Right lobe of liver (tissue), 6 donors: ENCODE measurements around the gene DNM3. TPM values are rescaled to one million over a fixed set of nuclear protein-coding genes. Genes with fewer than 3 reads are reported as not detected.

Experiments
- ATAC-seq, 4 donors: fragments of 200-7000 bp; cut with Tn5 transposase; one replicate each; pipeline ENCODE4 v1.9.1; 2020; ENCODE audit warnings: mild to moderate bottlenecking in 4 of 4, moderate library complexity in 4 of 4
- DNase-seq, 3 donors: peaks; one replicate each; pipeline ENCODE4 v3.0.0-alpha.2; 2020
- H3K27ac ChIP-seq, 3 donors: fragments of 200-600 bp; one replicate each; pipeline ENCODE4 v1.8.0; 2022
- H3K27me3 ChIP-seq, 2 donors: fragments of 200-600 bp; one replicate each; pipeline ENCODE4 v1.8.0; 2022
- H3K36me3 ChIP-seq, 4 donors: fragments of 200-600 bp; sonication (generic) in 1 of 4; one replicate each; pipeline versions ENCODE4 v1.5.1 to v1.8.0; 2017 to 2022; ENCODE audit warnings: control low read depth in 1 of 4
- H3K4me1 ChIP-seq, 4 donors: fragments of 200-600 bp; sonication (generic) in 1 of 4; one replicate each; pipeline versions ENCODE4 v1.5.1 to v1.8.0; 2017 to 2022; ENCODE audit warnings: control low read depth in 1 of 4
- H3K4me3 ChIP-seq, 3 donors: fragments of 200-600 bp; one replicate each; pipeline ENCODE4 v1.8.0; 2022
- H3K9me3 ChIP-seq, 4 donors: fragments of 200-600 bp; sonication (generic) in 1 of 4; one replicate each; pipeline versions ENCODE4 v1.5.1 to v1.8.0; 2017 to 2022; ENCODE audit warnings: control low read depth in 1 of 4
- POLR2A ChIP-seq: fragments of 450-650 bp; IDR thresholded peaks from one replicate; pipeline ENCODE4 v1.6.1; 2017; ENCODE audit warnings: antibody characterized with exemption, mild to moderate bottlenecking
- WGBS: methylation state at CpG from one replicate; pipeline ENCODE4 v1.1.6; 2018; ENCODE audit warnings: low coverage, low lambda C conversion rate; ENCODE audit not compliant: insufficient coverage; ENCODE audit errors: missing lambda C conversion rate; 5-methylcytosine and 5-hydroxymethylcytosine counted together
- intact Hi-C, 2 donors: fragments of 100-400 bp; cut with DNase I; formaldehyde crosslinking; loops; one replicate each; pipeline versions ENCODE4 v1.11.2 to v1.14.1; 2022
- total RNA-seq, 6 experiments: library from RNA; depleted of rRNA in 2 of 6; stranded (reverse); fragments of >200 nt in 2 of 6; fragmentation: NEBNext Ultra II Directional in 3 of 6; extraction: Animal tissue kit (Norgen Biotek cat#: 25700) in 3 of 6; gene quantifications; one replicate each; pipeline versions ENCODE4 v1.1.0 to v1.2.4, GENCODE V29; 2016 to 2023
- TF ChIP-seq, protein P1 (sequence below), 4 donors: fragments of 200-600 bp in 3 of 4; fragments of 450-650 bp in 1 of 4; IDR thresholded peaks; one replicate each; pipeline versions ENCODE4 v1.5.1 to v1.8.0; 2016 to 2022; ENCODE audit warnings: antibody characterized with exemption in 4 of 4, mild to moderate bottlenecking in 2 of 4
- donor health status: DM: no; HTN: yes; CAD: no.
- donor health status: DM: no; HTN: no; CAD: no.
- donor health status: DM: no; HTN: no; CAD: no.
- donor health status: DM: no; HTN: yes; CAD: no.
- donor health status: DM: no; HTN: yes; CAD: no.

Gene DNM3
- total RNA-seq, 6 experiments from 2014 or later = 0.29 to 0.92 (median 0.43) TPM

DNA sequence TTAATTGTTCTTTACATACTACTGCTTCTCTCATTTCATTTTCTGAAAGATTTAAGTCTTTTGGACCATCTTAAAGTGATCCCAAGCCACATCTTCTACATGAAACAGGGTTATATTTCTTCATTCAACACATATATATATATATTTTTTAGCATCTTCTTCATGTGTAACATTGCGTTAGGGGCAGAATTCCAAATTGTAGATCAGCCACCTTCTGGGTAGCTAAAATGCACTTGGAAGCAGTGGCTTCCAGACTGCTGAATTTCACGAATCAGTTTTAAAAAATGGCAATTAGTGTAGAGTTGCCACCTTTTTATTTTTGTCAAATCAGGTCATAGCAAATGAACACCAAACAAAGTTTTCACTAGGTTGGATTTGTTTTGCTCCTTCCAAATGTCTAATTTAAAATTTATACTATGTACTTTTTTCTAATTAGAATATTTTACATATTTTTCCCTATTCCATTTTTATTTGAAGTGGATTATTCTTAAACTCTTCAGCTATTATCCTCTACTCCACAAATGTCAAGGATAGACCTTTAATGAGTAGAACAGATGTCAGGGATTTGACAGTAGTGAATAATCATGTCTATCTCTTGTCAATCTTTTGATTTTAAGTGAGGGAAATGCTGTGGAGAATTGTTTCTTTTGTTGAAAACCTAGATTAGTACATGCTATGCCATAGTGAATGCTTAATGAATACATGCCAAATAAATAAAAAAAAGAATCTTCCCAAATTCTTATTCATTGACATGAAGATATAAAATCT is 55.8 kb downstream of the DNM3 start:
- ATAC-seq (no peak), DNase-seq (no peak)
- TF ChIP-seq POLR2A = no peak
- TF ChIP-seq, protein P1, sequence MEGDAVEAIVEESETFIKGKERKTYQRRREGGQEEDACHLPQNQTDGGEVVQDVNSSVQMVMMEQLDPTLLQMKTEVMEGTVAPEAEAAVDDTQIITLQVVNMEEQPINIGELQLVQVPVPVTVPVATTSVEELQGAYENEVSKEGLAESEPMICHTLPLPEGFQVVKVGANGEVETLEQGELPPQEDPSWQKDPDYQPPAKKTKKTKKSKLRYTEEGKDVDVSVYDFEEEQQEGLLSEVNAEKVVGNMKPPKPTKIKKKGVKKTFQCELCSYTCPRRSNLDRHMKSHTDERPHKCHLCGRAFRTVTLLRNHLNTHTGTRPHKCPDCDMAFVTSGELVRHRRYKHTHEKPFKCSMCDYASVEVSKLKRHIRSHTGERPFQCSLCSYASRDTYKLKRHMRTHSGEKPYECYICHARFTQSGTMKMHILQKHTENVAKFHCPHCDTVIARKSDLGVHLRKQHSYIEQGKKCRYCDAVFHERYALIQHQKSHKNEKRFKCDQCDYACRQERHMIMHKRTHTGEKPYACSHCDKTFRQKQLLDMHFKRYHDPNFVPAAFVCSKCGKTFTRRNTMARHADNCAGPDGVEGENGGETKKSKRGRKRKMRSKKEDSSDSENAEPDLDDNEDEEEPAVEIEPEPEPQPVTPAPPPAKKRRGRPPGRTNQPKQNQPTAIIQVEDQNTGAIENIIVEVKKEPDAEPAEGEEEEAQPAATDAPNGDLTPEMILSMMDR (IDR thresholded peaks at IDR 0.05) = no peak
- H3K9me3 ChIP-seq = no peaks in the 10 kb centered on the region
- intact Hi-C loops = no loop called here
- H3K4me1 ChIP-seq = no peaks in the 10 kb centered on the region
- H3K27me3 ChIP-seq = no peaks in the 10 kb centered on the region
- H3K27ac ChIP-seq = no peak overlapping the region
- no peaks in the 10 kb centered on the region for H3K36me3 ChIP-seq
- WGBS = 71% methylated on average over 2 of the region's 2 CpGs
- H3K4me3 ChIP-seq = no peak overlapping the region

DNA sequence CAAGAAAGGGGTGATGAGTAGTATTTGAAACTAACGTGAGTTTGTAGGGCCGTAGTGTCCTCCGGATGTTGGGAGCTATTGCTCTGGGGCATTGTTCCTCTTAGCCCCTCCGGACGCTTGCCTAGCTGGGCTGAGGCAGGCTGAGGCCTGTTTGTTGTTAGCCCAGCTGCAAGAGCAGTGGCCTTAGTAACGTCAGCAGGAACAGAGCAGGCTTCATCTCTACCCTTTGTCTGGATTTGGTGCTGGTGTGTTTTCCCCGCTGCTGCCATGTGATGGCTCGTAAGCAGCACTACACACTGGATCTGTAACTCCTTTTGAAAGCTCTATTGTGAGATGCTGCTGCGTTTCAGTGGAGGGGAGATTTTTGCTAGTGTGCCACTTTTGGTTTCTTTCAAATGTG is 57.6 kb downstream of the DNM3 start:
- TF ChIP-seq, protein P1 (IDR thresholded peaks at IDR 0.05) = no peak
- no peak for TF ChIP-seq POLR2A
- intact Hi-C loops = no loop called here
- DNase-seq (no peak), ATAC-seq (no peak)
- no peak overlapping the region for H3K27ac ChIP-seq
- H3K4me1 ChIP-seq = no peaks in the 10 kb centered on the region
- H3K4me3 ChIP-seq = no peak overlapping the region
- no peaks in the 10 kb centered on the region for H3K36me3 ChIP-seq
- H3K27me3 ChIP-seq = no peaks in the 10 kb centered on the region
- H3K9me3 ChIP-seq = no peaks in the 10 kb centered on the region
- 62% methylated on average over 7 of the region's 9 CpGs for WGBS

DNA sequence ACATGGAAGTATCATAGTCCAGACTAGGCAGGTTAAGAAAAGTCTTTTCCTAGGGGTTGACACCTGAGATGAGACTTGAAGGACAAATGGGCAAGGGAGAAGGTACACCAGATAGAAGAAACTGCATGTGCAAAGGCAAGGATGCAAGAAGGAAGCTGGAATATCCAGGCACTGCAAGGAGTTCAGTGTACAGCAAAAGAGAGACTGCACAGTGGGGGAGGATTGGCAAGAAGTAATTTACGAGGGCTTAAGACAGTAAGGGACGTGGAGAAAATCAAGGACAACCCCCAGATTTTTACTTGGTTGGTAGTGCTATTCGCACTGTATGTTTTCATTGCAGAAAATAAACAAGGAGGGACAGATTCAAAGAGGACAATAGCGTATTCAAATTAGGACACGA is 58.5 kb downstream of the DNM3 start:
- Histone ChIP-seq H3K27me3 (no peaks in the 10 kb centered on the region), H3K4me1 (no peaks in the 10 kb centered on the region), H3K4me3 (no peak overlapping the region), H3K36me3 (no peaks in the 10 kb centered on the region), H3K9me3 (no peaks in the 10 kb centered on the region), H3K27ac (no peak overlapping the region)
- no peak for ATAC-seq
- intact Hi-C loops = no loop called here
- no peak for DNase-seq
- no peak for TF ChIP-seq POLR2A
- TF ChIP-seq, protein P1 (IDR thresholded peaks at IDR 0.05) = no peak
- 78% methylated on average over 5 of the region's 5 CpGs for WGBS

DNA sequence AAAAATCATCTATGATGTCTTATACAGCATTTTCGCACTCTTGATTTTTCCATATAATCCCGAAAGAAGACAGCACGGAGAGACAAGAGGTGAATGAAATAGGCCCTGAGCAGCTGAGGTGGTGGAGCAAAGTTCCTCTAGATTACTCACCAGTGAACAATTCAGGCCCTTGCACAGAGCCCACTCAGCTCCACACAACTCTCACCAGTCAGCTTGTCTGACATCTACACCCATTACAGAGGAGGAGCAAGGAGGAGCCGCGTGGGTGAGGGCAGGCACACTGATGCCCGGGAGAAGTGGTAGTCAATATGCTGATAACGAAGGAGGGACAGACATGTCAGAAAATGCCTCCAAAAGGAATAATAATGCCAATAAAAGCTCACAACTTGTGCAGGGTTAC is 59.9 kb downstream of the DNM3 start:
- H3K4me3 ChIP-seq = no peak overlapping the region
- 93% methylated on average over 7 of the region's 7 CpGs for WGBS
- TF ChIP-seq, protein P1 (IDR thresholded peaks at IDR 0.05) = no peak
- no peak for TF ChIP-seq POLR2A
- intact Hi-C loops = no loop called here
- no peak overlapping the region for H3K27ac ChIP-seq
- ATAC-seq = no peak
- H3K4me1 ChIP-seq = no peaks in the 10 kb centered on the region
- DNase-seq = no peak
- no peaks in the 10 kb centered on the region for H3K36me3 ChIP-seq
- H3K27me3 ChIP-seq = no peaks in the 10 kb centered on the region
- H3K9me3 ChIP-seq = no peaks in the 10 kb centered on the region
